ENCODE data around the gene MUC21.
A peak's percentile ranks its signal among the peaks of the same experiment; 100 is the strongest.
"Not testable (repeated sequence)": the region's sequence is repeated elsewhere in the genome, so short reads cannot be mapped to it uniquely, and the experiment has no call there.

Gene MUC21

DNA sequence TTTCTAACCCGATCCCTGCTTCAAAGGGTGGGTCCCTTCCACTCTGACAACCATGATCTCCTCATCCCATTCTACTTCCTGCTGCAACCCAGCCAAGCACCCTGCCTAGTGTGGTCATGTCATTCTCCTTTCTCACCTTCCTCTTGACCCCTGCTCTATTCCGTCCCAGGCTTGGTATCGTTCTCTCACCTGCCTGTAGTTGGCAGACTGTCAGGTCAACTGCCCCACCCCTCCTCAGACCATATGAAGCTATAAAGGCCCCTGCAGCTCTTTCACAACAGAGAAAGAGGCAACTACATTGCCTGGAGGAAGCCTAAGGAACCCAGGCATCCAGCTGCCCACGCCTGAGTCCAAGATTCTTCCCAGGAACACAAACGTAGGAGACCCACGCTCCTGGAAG, at the start of gene MUC21:
Gene MUC21 (plus strand): TSS at position 280 of the 400 bp plus-strand sequence. CDS start 241 bp downstream, outside the sequence.
- DNase-seq, result no peak

GRCh38 chr6:30935018-30935417, 48.5 kb upstream of the MUC21 start:
- no peak for DNase-seq

DNA sequence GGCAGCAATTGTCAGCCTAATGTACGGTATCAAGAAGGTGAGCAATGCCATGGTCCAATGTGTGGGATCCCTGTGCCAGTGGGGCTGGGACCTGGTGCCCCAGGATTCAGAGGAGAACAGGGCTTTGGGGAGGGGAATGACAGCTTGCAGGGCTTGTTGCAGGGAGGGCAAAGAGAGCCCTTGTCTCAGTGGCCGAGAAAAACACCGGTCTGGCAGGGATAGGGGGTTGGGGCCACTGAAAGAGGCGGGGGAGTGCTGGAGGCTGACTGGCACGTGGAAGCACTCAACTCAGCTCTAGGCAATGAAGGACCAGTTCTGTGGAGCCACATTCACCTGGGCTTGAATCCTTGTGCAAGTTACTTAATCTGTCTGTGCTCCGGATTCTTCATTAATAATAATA, 46.3 kb upstream of the MUC21 start:
- DNase-seq, result no peak

GRCh38 chr6:30938730-30939129, 44.8 kb upstream of the MUC21 start:
- no peak for DNase-seq

- no peak for DNase-seq
Observed at GRCh38 chr6:30939473-30939872, 44.0 kb upstream of the MUC21 start.

GRCh38 chr6:30940361-30940986, 43.0 kb upstream of the MUC21 start, which contains the start of gene MUCL3:
Gene MUCL3, plus strand, starts transcription at chr6:30940973. Its CDS starts 27 bp downstream, at chr6:30941000.
- no peak for DNase-seq

DNA sequence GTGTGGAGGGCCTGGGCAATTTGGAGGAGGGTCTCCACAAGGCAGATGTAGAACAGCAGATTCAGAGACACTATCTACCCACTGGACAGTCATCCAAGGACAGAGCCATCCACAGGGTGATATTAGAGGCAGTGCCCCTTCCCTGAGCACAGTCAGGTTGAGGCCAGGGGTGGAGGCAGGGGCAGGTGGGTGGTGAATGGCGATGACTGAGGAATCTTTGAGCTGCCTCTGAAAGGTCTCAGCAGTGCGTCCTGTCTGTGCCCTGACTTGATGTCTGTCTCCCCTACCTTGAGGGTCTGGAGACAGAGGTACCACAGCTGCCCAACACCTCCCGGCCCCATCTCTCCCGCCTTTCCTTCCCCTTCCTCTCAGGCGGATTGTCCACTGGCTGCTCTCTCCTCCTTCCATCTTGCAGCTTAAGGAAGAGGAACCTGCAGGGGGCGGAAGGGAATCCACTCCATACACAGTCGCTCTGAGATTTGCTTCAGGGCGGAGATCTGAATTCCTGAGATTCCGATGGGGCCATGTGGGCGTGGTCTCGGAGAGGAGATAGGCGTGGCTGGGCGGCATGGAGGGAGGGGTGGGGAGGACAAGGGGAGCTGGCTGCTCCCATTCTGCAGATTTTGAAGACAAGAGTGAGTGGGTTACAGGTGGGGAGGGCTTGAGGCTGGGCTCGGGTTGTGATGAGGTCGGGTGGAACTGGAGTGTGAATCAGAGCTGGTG, 41.0 kb upstream of the MUC21 start:
- no peak for DNase-seq

GRCh38 chr6:30944051-30944450, 39.5 kb upstream of the MUC21 start:
- no peak for DNase-seq

DNA sequence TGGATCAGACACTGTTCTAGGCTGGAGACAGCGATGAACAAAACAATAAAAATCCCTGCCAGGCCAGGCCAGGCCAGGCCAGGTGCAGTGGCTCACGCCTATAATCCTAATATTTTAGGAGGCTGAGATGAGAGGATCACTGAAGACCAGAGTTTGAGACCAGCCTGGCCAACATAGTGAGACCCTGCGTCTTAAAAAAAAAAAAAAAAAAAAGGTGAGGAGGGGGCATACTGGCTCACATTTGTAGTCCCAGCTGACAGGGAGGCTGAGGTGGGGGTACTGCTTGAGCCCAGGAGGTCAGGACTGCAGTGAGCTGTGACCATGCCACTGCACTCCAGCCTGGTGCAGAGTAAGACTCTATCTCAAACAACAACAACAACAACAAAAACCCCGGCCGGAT, 38.2 kb upstream of the MUC21 start:
- DNase-seq, result no peak

- DNase-seq, result no peak
Observed at GRCh38 chr6:30947231-30947630, 36.3 kb upstream of the MUC21 start.

GRCh38 chr6:30948811-30949210, 34.7 kb upstream of the MUC21 start:
- no peak for DNase-seq

DNA sequence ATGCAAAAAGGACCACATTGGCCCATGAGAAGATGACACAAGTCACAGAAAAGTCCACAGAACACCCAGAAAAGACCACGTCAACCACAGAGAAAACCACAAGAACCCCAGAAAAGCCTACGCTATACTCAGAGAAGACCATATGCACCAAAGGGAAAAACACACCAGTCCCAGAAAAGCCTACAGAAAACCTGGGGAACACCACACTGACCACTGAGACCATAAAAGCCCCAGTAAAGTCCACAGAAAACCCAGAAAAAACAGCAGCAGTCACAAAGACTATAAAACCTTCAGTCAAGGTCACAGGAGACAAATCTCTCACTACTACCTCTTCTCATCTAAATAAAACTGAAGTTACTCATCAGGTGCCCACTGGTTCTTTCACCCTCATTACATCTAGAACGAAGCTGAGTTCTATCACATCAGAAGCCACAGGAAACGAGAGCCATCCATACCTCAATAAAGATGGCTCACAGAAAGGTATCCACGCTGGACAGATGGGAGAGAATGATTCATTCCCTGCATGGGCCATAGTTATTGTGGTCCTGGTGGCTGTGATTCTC, 31.5 kb upstream of the MUC21 start:
- DNase-seq, result no peak

DNA sequence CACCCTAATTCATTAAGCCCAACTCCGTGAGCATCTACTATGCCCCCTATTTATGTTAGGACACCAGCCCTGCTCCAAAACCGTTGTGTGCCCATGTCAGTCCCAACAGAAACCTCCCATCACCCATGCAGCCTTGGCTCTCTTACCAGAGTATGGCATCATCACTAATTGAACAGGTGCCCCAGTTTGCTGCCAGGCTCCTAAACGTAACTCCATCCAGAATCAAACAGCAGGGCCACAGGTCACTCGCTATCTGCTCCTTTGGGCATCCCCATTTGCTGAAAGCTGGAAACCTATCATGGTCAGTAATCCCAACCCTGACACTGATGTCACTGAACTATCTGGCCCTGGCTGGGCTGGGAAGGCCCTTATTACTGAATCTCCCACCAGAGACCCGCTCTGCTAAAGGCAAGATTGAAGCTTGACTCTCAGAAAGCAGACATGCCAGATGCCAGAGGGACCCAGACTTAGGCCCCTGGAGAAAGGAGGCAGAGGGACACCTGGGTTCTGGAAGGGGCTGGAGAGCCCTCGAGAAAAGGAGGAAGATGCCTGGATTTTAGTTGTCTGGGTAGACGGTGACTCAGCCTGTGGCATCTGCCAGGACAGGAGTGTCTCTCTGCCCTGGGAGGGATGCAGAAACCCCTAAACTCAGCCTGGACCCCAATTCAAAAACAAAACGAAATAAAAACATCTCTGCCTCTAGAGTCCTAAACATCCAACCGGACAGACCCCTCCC, 28.7 kb upstream of the MUC21 start:
- DNase-seq, result no peak

DNA sequence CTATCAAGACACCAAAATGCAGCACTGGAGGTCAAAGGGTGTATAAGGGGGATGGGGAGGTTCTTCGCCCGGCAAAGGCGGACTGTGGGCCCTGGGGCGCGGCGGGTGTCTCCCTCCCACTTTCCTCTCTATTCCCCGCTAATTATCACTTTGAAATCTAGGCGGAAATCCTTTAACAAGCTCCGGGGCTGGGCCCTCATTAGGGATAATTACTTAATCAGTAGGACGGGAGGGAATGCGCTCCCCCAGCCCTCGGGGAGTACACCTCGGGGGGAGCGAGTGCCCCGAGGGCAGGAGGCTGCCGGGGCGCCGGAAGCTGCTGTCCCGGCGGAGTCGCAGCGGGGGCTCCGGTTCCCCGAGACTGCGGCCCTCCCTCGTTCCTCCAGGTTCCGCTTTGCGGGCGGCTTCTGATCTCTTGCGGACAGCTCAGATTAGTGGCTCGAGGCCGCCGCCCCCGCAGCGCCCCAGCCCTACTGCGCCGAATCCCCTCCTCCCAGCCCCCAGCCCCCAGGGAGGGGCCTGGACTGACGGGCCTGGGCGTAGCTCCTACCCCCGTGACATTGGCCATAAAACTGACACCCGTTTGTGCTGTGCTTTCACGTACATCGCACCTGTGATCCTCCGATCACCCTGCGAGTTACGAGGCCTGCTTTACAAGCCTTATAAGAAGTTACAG, 28.0 kb upstream of the MUC21 start:
- DNase-seq, result peak; percentile 39

DNA sequence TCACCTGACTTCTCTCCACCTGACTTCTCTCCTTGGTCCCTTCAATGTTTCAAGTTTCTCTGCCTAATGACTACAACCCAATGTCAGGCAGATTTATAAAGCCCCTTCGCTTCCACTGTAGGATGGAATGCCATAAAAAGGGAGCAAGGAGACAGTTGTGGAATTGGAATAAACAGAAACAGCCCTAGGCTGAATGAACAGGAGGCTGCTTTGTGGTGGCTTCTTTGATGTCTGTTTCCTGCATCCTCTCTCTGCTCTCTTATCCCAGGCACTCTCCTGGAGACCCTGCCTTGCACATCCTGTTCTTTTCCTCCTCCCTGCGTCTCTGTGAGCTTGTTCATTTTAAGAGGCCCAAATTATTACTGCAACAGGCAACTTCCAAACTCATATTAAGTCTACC, 25.8 kb upstream of the MUC21 start:
- DNase-seq, result no peak

GRCh38 chr6:30960907-30961673, 22.4 kb upstream of the MUC21 start:
- no peak for DNase-seq

DNA sequence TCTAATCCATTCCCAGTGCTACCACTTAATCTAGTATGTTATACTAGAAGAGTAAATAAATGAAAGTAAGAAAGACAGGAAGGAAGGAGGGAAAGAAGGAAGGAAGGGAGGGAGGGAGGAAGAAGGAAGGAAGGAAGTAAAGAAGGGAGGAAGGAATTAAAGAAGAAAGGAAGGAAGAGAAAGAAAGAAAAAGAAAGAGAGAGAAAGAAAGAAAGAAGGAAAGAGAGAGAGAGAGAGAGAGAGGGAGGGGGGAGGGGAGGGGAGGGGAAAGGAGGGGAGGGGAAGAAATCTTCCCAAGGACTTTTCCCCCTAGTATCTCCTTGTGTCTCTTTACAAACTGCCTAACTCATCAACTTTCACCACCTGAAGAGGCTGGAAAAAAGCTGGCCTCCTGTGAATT, 20.8 kb upstream of the MUC21 start:
- DNase-seq, result no peak

DNA sequence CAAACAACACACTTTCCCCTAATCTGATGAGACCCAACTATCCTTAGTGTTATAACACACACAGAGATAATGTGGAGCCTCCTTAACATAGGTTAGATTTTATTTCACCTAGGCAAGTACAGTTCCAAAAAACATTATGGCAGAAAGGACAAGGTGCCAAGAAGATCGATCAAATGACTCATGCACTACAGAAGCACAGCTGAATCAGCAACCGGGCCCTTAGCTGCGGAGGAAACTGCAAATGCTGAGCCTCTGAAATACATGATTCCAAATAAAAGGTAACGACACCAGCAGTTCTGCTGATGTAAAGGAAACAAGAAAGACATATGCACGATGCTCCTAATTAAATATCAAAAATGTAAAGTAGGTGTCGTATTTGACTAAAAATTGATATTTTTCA, 19.9 kb upstream of the MUC21 start:
- no peak for DNase-seq

DNA sequence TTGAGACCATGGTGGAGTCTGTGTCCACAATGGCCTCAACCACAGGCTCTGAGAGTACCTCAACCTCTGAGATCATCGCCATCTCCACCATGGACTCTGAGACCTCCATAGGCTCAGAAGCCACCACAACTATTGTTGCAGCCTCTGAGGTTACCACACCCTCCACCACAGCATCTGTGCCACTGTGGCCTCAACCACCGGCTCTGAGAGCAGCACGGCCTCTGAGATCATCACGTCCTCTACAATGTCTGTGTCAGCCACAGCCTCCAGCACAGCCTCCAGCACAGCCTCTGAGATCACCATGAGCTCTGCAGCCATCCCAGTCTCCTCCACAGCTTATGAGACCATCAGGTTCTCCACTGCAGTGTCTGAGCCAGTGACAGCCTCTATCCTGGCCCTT, 19.4 kb upstream of the MUC21 start:
- DNase-seq, result no peak

GRCh38 chr6:30965140-30965601, 18.3 kb upstream of the MUC21 start:
- DNase-seq, result no peak

DNA sequence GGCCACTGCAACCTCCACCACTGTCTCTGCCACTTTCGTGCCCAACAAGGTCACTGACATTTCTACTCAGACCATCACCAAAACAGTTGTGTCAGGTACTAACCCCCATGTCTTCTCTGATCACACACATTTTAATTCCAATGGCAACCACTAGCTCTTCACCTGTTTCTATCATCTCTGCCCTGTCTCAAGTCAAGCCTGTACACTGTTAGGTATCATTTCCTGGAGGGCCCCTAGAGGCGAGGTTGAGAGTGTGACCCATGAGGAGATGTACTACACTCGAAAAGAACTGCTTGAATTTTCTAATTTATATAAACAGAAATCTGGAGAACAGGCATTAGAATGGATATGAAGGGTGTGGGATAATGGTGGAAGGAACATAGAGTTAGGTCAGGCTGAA, 17.4 kb upstream of the MUC21 start:
- DNase-seq, result no peak

- not testable (repeated sequence) for DNase-seq
Observed at GRCh38 chr6:30969171-30969570, 14.3 kb upstream of the MUC21 start.
